ENCODE data around the gene GSG1L2. TPM values are rescaled to one million over a fixed set of nuclear protein-coding genes. Genes with fewer than 3 reads are reported as not detected.

GSG1L2 gene
- total RNA-seq, 1 donor from 2014 or later: not detected

GRCh38 chr17:9828296-9829295, 6.7 kb upstream of the GSG1L2 start:
- DNase-seq (ENCODE audit: low spot score): no peak
- intact Hi-C loops (cut with DNase I): no loop called here

- intact Hi-C loops (cut with DNase I): no loop called here
- DNase-seq (ENCODE audit: low spot score): no peak
These were observed 3.8 kb upstream of the GSG1L2 start, which contains the start of gene GLP2R for GRCh38 chr17:9825641-9826150. Gene GLP2R, plus strand, starts transcription at chr17:9825924. Its CDS starts 140 bp downstream, at chr17:9826064.

DNA sequence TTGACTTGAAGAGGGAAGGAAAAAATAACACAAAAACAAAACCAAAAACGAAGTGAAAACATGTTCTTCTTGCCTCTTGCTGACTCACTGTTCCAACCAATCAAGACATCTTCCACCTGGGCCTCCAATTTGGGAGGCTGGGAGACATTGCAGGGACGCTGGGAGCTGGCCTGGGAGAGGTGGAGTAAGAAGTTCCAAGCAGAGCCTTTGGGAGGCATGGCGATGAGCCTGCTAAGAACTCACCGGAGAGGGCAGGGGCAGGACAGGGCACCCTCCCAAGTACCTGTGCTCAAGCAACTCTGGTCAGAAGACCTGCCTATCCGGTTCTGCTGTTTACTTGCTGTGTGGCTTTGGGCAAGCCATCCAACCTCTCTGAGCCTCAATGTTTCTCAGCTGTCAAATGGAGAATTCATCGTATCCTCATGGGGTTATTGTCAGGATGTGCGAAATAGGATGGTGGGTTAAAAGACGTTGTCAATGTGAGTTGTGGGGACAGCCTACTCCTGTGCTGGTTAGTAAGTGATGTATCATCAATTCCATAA, 3.0 kb upstream of the GSG1L2 start:
- intact Hi-C loops (cut with DNase I): no loop called here
- no peak for DNase-seq (ENCODE audit: low spot score)

- DNase-seq (ENCODE audit: low spot score): no peak
- intact Hi-C loops (cut with DNase I): no loop called here
These were observed 2.2 kb upstream of the GSG1L2 start for GRCh38 chr17:9824094-9824493.

GRCh38 chr17:9820448-9820847, 1.4 kb downstream of the GSG1L2 start:
- intact Hi-C loops (cut with DNase I): no loop called here

GRCh38 chr17:9818760-9819159, 3.1 kb downstream of the GSG1L2 start:
- DNase-seq (ENCODE audit: low spot score): no peak
- intact Hi-C loops (cut with DNase I): no loop called here

More at GRCh38 chr17:9820448-9820847, 1.4 kb downstream of the GSG1L2 start:
- DNase-seq (ENCODE audit: low spot score): no peak

DNA sequence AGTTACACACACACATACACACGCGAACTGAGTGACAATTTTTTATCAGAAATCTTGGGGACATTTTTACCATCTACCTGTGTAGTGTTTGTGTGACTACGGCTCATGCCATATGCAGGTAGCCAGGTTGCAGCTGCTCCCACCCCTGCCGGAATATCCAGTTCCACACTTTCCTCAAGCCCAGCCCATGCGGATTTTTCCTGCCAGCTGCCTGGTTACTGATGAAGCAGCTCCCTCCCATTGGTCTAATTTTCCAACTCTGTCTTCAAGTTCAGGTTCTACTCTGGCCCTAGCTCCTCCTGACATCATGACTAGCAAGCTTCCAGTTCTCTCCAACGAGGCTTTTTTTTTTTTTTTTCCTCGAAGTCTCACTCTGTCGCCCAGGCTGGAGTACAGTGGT, 4.8 kb downstream of the GSG1L2 start:
- DNase-seq (ENCODE audit: low spot score): no peak
- intact Hi-C loops (cut with DNase I): no loop called here

- DNase-seq (ENCODE audit: low spot score): no peak
- intact Hi-C loops (cut with DNase I): no loop called here
These were observed 5.4 kb downstream of the GSG1L2 start for GRCh38 chr17:9816472-9816871.

- intact Hi-C loops (cut with DNase I): no loop called here
- DNase-seq (ENCODE audit: low spot score): no peak
These were observed 7.4 kb downstream of the GSG1L2 start for GRCh38 chr17:9814337-9814945.

GRCh38 chr17:9813166-9813565, 8.7 kb downstream of the GSG1L2 start:
- intact Hi-C loops (cut with DNase I): no loop called here

DNA sequence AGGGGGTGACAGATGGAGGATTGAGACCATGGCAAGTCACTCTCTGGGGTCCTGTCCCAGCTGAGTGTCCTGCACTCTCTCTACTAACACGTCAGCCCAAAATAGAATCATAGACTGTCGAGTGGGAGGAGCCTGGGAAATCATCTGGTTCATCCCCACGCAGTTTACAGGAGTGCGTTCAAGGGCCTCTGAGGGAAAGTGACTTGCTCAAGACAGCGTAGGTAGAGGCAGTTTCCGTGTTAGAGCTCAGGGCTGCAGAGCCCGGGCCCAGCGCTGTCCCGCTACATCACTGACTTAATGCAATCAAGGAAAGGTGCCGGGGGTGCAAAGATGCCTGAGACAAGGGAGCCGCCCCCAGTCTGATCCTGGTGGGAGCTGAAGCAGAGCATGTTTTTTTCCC, 10.3 kb downstream of the GSG1L2 start:
- intact Hi-C loops (cut with DNase I): no loop called here

More at GRCh38 chr17:9813166-9813565, 8.7 kb downstream of the GSG1L2 start:
- DNase-seq (ENCODE audit: low spot score): no peak

GRCh38 chr17:9811086-9811485, 10.8 kb downstream of the GSG1L2 start:
- intact Hi-C loops (cut with DNase I): no loop called here
- no peak for DNase-seq (ENCODE audit: low spot score)

More for the DNA sequence above, 10.3 kb downstream of the GSG1L2 start:
- DNase-seq (ENCODE audit: low spot score): no peak

GRCh38 chr17:9810100-9810949, 11.6 kb downstream of the GSG1L2 start:
- intact Hi-C loops (cut with DNase I): no loop called here
- DNase-seq (ENCODE audit: low spot score): no peak

GRCh38 chr17:9809409-9809808, 12.5 kb downstream of the GSG1L2 start:
- DNase-seq (ENCODE audit: low spot score): no peak
- intact Hi-C loops (cut with DNase I): no loop called here

DNA sequence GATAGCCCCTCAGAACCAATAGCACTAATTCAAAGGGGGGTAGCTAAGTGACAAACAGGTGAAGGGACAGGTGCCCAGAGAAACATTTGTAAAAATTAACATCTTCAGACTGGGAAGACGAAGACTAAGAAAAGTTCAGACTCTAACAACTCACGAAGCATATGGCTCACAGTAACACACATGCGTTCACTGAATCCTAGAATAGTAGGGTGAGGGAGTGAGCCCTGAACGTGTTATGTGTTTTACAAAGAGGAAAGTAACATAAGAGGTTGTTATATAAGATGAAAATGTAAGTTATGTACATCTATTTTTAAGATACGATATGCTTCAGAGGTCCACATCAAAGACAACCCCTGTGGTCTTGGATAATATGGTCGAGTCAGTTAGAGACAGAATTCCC, 15.2 kb downstream of the GSG1L2 start:
- no peak for DNase-seq (ENCODE audit: low spot score)
- intact Hi-C loops (cut with DNase I): no loop called here

GRCh38 chr17:9805769-9806168, 16.1 kb downstream of the GSG1L2 start:
- DNase-seq (ENCODE audit: low spot score): no peak
- intact Hi-C loops (cut with DNase I): no loop called here

GRCh38 chr17:9802697-9803096, 19.2 kb downstream of the GSG1L2 start:
- intact Hi-C loops (cut with DNase I): no loop called here
- no peak for DNase-seq (ENCODE audit: low spot score)

GRCh38 chr17:9802294-9802693, 19.6 kb downstream of the GSG1L2 start:
- no peak for DNase-seq (ENCODE audit: low spot score)
- intact Hi-C loops (cut with DNase I): no loop called here

GRCh38 chr17:9801505-9801904, 20.4 kb downstream of the GSG1L2 start:
- intact Hi-C loops (cut with DNase I): no loop called here

More at GRCh38 chr17:9801505-9801904, 20.4 kb downstream of the GSG1L2 start:
- DNase-seq (ENCODE audit: low spot score): no peak

Measured in cardiac septum (tissue), 1 donor.